GM12878 (cell line): Measurements from ENCODE around the gene C1orf50. TPM values are rescaled to one million over a fixed set of nuclear protein-coding genes. Genes with fewer than 3 reads are reported as not detected.

Experiments
- ATAC-seq: fragments of 200-7000 bp; cut with Tn5 transposase; 3 replicates; pipeline ENCODE4 v1.9.1; 2020; ENCODE audit warnings: mild to moderate bottlenecking, moderate library complexity
- BruUV-seq: library from RNA; stranded (reverse); fragments of 400-500 nt; replicated peaks from 2 replicates; lab custom pipeline; 2021; lab: Mats Ljungman, UMichigan
- CTCF ChIA-PET: fragments of 300-600 bp; sonication (Branson Sonifier 250); formaldehyde crosslinking; extraction: SDS; loops from one replicate; lab custom pipeline; 2021; ENCODE audit warnings: inconsistent platforms; lab: Yijun Ruan, JAX
- POLR2A ChIA-PET: fragments of 350-600 bp; formaldehyde crosslinking; extraction: SDS; loops from one replicate; lab custom pipeline; 2021; ENCODE audit warnings: inconsistent platforms; lab: Charles Lee
- RAD21 ChIA-PET: fragments of 300-600 bp; sonication (Branson Sonifier 250); formaldehyde crosslinking; loops from one replicate; lab custom pipeline; 2023; ENCODE audit warnings: antibody characterized with exemption; ENCODE audit not compliant: unreplicated experiment; lab: Charles Lee
- SMC1A ChIA-PET: fragments of 300-600 bp; sonication (Branson Sonifier 250); formaldehyde crosslinking; loops from one replicate; lab custom pipeline; 2023; ENCODE audit not compliant: unreplicated experiment, uncharacterized antibody; lab: Charles Lee
- DNase-seq: peaks from one replicate; pipeline ENCODE4 v3.0.0-alpha.2; 2011; ENCODE audit warnings: low read depth, low spot score
- FAIRE-seq: peaks from 3 replicates; lab custom pipeline; 2011; peaks lifted over from hg19 to GRCh38; lab: Jason Lieb, UNC
- H2AFZ ChIP-seq: 2 replicates; pipeline ENCODE4 v1.6.0; 2011; ENCODE audit warnings: low read depth, low read length, control low read depth; ENCODE audit not compliant: control insufficient read depth
- H3K27ac ChIP-seq: 2 replicates; pipeline ENCODE4 v1.5.1; 2011; ENCODE audit warnings: control low read depth; ENCODE audit not compliant: control insufficient read depth, insufficient read depth
- H3K27me3 ChIP-seq, 2 experiments: replicated peaks in 1 of 2; 2 replicates each; pipeline versions ENCODE4 v1.6.0 to v1.6.1; 2011; ENCODE audit warnings: low read length in 1 of 2; ENCODE audit not compliant: control insufficient read depth in 2 of 2, insufficient read depth in 2 of 2
- H3K36me3 ChIP-seq, 2 experiments: 2 replicates each; pipeline ENCODE4 v1.5.1; 2011; ENCODE audit warnings: low read length in 1 of 2; ENCODE audit not compliant: control insufficient read depth in 2 of 2, insufficient read depth in 2 of 2
- H3K4me1 ChIP-seq: 2 replicates; pipeline ENCODE4 v1.6.1; 2011; ENCODE audit warnings: mild to moderate bottlenecking, low read length, moderate library complexity, mixed read lengths; ENCODE audit not compliant: control insufficient read depth, insufficient read depth
- H3K4me2 ChIP-seq: 2 replicates; pipeline ENCODE4 v1.6.0; 2011; ENCODE audit warnings: control low read depth; ENCODE audit not compliant: control insufficient read depth, insufficient read depth
- H3K4me3 ChIP-seq: fragments of 200-600 bp; sonication (generic); 2 replicates; pipeline ENCODE4 v1.5.1; 2016
- H3K79me2 ChIP-seq: 2 replicates; pipeline ENCODE4 v1.6.0; 2011; ENCODE audit warnings: low read length; ENCODE audit not compliant: control insufficient read depth, insufficient read depth
- H3K9ac ChIP-seq: 2 replicates; pipeline ENCODE4 v1.8.0; 2011; ENCODE audit warnings: low read length, control low read depth, mixed read lengths; ENCODE audit not compliant: control insufficient read depth, insufficient read depth
- H3K9me3 ChIP-seq: replicated peaks from 3 replicates; pipeline ENCODE4 v1.5.1; 2011; ENCODE audit warnings: mild to moderate bottlenecking, low read length; ENCODE audit not compliant: control insufficient read depth, insufficient read depth
- H4K20me1 ChIP-seq: 2 replicates; pipeline ENCODE4 v1.6.0; 2011; ENCODE audit not compliant: control insufficient read depth, insufficient read depth
- BCL11A ChIP-seq: IDR thresholded peaks from 2 replicates; pipeline ENCODE4 v1.6.1; 2011; ENCODE audit warnings: low read depth, low read length
- FOXM1 ChIP-seq: IDR thresholded peaks from 2 replicates; pipeline ENCODE4 v1.6.1; 2012; ENCODE audit warnings: low read depth, mild to moderate bottlenecking, inconsistent platforms, low read length, moderate library complexity
- KAT2A ChIP-seq: conservative IDR thresholded peaks from 2 replicates; pipeline ENCODE4 v1.6.1; 2011; ENCODE audit warnings: low read depth, low read length; ENCODE audit not compliant: control insufficient read depth
- NFXL1 ChIP-seq: fragments of 450-650 bp; IDR thresholded peaks from 2 replicates; pipeline ENCODE4 v1.6.1; 2017; ENCODE audit warnings: antibody characterized with exemption, mild to moderate bottlenecking, borderline replicate concordance
- NR2C2 ChIP-seq: IDR thresholded peaks from 2 replicates; pipeline ENCODE4 v1.6.1; 2011; ENCODE audit warnings: borderline replicate concordance, low read depth; ENCODE audit not compliant: control insufficient read depth, insufficient read length
- POLR2AphosphoS2 ChIP-seq: IDR thresholded peaks from 2 replicates; pipeline ENCODE4 v1.6.1; 2011; ENCODE audit warnings: low read depth, mild to moderate bottlenecking, low read length, improper control_type of control experiment, moderate library complexity
- STAT1 ChIP-seq: fragments of 450-650 bp; conservative IDR thresholded peaks from 2 replicates; pipeline ENCODE4 v1.6.1; 2014; ENCODE audit warnings: antibody characterized with exemption, mild to moderate bottlenecking
- ZNF384 ChIP-seq: IDR thresholded peaks from 2 replicates; pipeline ENCODE4 v1.6.1; 2012; ENCODE audit warnings: low read depth, mild to moderate bottlenecking, low read length, improper control_type of control experiment, borderline replicate concordance
- WGBS: methylation state at CpG from one replicate; pipeline ENCODE4 v1.1.6; 2016; ENCODE audit warnings: low lambda C conversion rate; ENCODE audit not compliant: insufficient replicate concordance, insufficient coverage; ENCODE audit errors: missing lambda C conversion rate; 5-methylcytosine and 5-hydroxymethylcytosine counted together
- in situ Hi-C: fragments of 300-500 bp; cut with MboI; formaldehyde crosslinking; loops from 9 replicates; pipeline ENCODE4 v1.14.3; 2018; ENCODE audit warnings: mixed read lengths
- intact Hi-C: fragments of 100-400 bp; cut with micrococcal nuclease; formaldehyde crosslinking; loops from one replicate; pipeline ENCODE4 v1.14.2; 2022; ENCODE audit not compliant: unreplicated experiment
- polyA plus RNA-seq, 11 experiments: library from polyadenylated mRNA; depleted of rRNA in 4 of 11; unstranded in 6 of 11; stranded (reverse) in 5 of 11; fragments of >200 nt; fragmentation: Nextera tagmentation in 4 of 11; fragmentation: Illumina TruSeq in 1 of 11; extraction: Ambion mirVana in 4 of 11; extraction: Trizol in 1 of 11; gene quantifications; 1 replicate in 1 of 11; 2 replicates in 10 of 11; pipeline versions ENCODE4 v1.2.1 to v1.2.3, GENCODE V29; 2011 to 2016; ENCODE audit warnings: inconsistent platforms in 2 of 11, missing spikeins in 2 of 11, low read depth in 1 of 11
- total RNA-seq, 4 experiments: library from RNA; depleted of rRNA in 3 of 4; stranded (reverse); fragments of >200 nt in 3 of 4; fragmentation: Illumina TruSeq in 1 of 4; extraction: Trizol in 1 of 4; gene quantifications; 2 replicates each; pipeline versions ENCODE4 v1.2.1 to v1.2.3, GENCODE V29; 2013 to 2021
- TF ChIP-seq, protein P1 (sequence below): IDR thresholded peaks from 2 replicates; pipeline ENCODE4 v1.6.1; 2012; ENCODE audit warnings: low read depth, low read length, improper control_type of control experiment

Gene C1orf50
- total and polyA plus RNA-seq, 10 of the 15 experiments (the other 5 are each of a cell fraction or from before 2014, with no cell fraction given) = 1.2 to 10.7 (median 6.7) TPM

DNA sequence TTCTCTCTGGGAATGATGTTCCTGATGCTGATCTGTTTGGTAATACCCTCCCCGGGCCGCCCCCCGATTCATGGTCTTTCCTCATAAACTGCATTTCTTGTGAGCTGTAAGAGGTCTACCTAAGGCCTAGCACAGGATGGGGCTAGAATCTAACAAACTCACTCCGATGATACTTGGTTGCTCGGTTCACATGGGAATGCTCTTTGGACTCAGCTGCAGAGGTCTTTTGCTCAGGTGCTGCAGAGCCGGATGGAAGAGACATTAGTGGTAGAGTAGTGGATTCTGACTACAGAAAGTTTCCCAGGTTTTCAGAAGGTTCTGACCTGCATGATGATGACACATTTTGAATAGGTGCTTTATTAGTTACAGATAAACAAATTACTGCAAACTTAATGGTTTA, 9.5 kb downstream of the C1orf50 start:
- ATAC-seq = no peak
- ChIA-PET RAD21 (interaction anchor here (2.4 to 5.2 kb wide), 3 partner anchors 9 to 297 kb away, joined by 16 to 92 read pairs (median 25); partner anchors contain the start of genes C1orf50 and P3H1), SMC1A (interaction anchor here (1.3 to 5.6 kb wide), 4 partner anchors 9 to 296 kb away, joined by 4 to 53 read pairs (median 28); partner anchors contain the start of genes C1orf50 and P3H1), POLR2A (interaction anchor here (1.8 kb wide), 1 partner anchor 10 kb away, joined by 9 read pairs; the partner anchor contains the start of genes C1orf50 and P3H1), CTCF (interaction anchor here (0.8 to 3.0 kb wide), 6 partner anchors 8 to 297 kb away, joined by 3 to 60 read pairs (median 10); partner anchors contain the start of genes C1orf50, P3H1 and ZNF691)
- no peak for FAIRE-seq
- no peak overlapping the region for H3K4me3 ChIP-seq
- H3K36me3 ChIP-seq = peaks cover 10 to 26% of the 10 kb centered on the region in 2 experiments
- H3K9ac ChIP-seq = no peak overlapping the region
- TF ChIP-seq NFXL1 = no peak
- TF ChIP-seq, protein P1, sequence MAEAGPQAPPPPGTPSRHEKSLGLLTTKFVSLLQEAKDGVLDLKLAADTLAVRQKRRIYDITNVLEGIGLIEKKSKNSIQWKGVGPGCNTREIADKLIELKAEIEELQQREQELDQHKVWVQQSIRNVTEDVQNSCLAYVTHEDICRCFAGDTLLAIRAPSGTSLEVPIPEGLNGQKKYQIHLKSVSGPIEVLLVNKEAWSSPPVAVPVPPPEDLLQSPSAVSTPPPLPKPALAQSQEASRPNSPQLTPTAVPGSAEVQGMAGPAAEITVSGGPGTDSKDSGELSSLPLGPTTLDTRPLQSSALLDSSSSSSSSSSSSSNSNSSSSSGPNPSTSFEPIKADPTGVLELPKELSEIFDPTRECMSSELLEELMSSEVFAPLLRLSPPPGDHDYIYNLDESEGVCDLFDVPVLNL = no peak
- no peak for TF ChIP-seq NR2C2
- no peak for TF ChIP-seq ZNF384
- no peak for TF ChIP-seq BCL11A
- no peak for TF ChIP-seq STAT1
- no peak for TF ChIP-seq KAT2A
- TF ChIP-seq FOXM1 = no peak
- no peak for TF ChIP-seq POLR2AphosphoS2
- no peaks in the 10 kb centered on the region for H3K79me2 ChIP-seq
- H3K4me2 ChIP-seq = no peak overlapping the region
- no peaks in the 10 kb centered on the region for H4K20me1 ChIP-seq
- peaks cover 5% of the 10 kb centered on the region; the same call in 1 of the 2 replicates for H3K4me1 ChIP-seq
- in situ Hi-C loops (no loop called here), intact Hi-C loops (no loop called here)
- WGBS = 98% methylated on average over 6 of the region's 6 CpGs
- H2AFZ ChIP-seq = no peak overlapping the region
- H3K9me3 ChIP-seq = no peaks in the 10 kb centered on the region
- H3K27me3 ChIP-seq = no peaks in the 10 kb centered on the region
- no peak overlapping the region for H3K27ac ChIP-seq
- BruUV-seq = no TSS peak
- no peak for DNase-seq
